ENCODE data around the gene GANC. TPM values are rescaled to one million over a fixed set of nuclear protein-coding genes. Genes with fewer than 3 reads are reported as not detected.

Gene GANC
- total RNA-seq, 1 experiment from 2014 or later = 15.8 TPM

GRCh38 chr15:42375252-42375651 is 102.3 kb downstream of the GANC start:
- no peak overlapping the region for H3K9ac ChIP-seq (ENCODE audit: extremely low read depth, insufficient read length, low read length)
- Mint-ChIP-seq H3K27me3 (ENCODE audit: low read depth) (peaks cover 25% of the 10 kb centered on the region), H3K36me3 (ENCODE audit: insufficient read depth in 1 of 3, low read depth in 3 of 3) (peaks cover 6 to 28% (median 16%) of the 10 kb centered on the region in 3 experiments; a peak in 6 of 7 replicates), H3K9me3 (peaks cover 33% of the 10 kb centered on the region in 2 experiments), H3K4me1 (no peaks in the 10 kb centered on the region), H3K27ac (no peak overlapping the region), H3K4me3 (no peak overlapping the region)
- no peak overlapping the region for H2BK5ac ChIP-seq (ENCODE audit: insufficient read length, low read length)
- H2BK12ac ChIP-seq (ENCODE audit: insufficient read length, low read depth, low read length) = no peak overlapping the region
- H3K9me3 ChIP-seq (ENCODE audit: control insufficient read depth, low read depth, low read length) = no peaks in the 10 kb centered on the region
- H3K56ac ChIP-seq (ENCODE audit: insufficient read length, low read depth, low read length) = no peak overlapping the region
- no peak overlapping the region for H2BK15ac ChIP-seq (ENCODE audit: low read depth, low read length)
- no peaks in the 10 kb centered on the region for H3K27me3 ChIP-seq (ENCODE audit: insufficient read depth, low read length)
- H4K5ac ChIP-seq (ENCODE audit: insufficient read length, low read depth, low read length) = no peak overlapping the region
- H4K91ac ChIP-seq (ENCODE audit: insufficient read length, low read depth, low read length) = no peak overlapping the region
- H3K4ac ChIP-seq (ENCODE audit: low read depth, low read length) = no peak overlapping the region
- no peak for DNase-seq
- no peak overlapping the region for H2BK20ac ChIP-seq (ENCODE audit: low read depth, low read length, poor library complexity, severe bottlenecking)
- H4K8ac ChIP-seq (replicated peaks; ENCODE audit: insufficient read length, low read depth, low read length) = no peak overlapping the region
- no peaks in the 10 kb centered on the region for H4K20me1 ChIP-seq (ENCODE audit: control insufficient read depth, insufficient read depth, insufficient read length)
- no peak overlapping the region for H3K27ac ChIP-seq (ENCODE audit: insufficient read length, low read depth, low read length)
- H3K4me1 ChIP-seq (ENCODE audit: insufficient read depth, low read length) = no peaks in the 10 kb centered on the region
- TF ChIP-seq CTCF (conservative IDR thresholded peaks at IDR 0.05) = no peak
- no peak overlapping the region for H3K4me2 ChIP-seq (ENCODE audit: insufficient read depth, insufficient read length, low read length)
- no CpG with 5 or more reads among the region's 5 CpGs for WGBS (ENCODE audit: extremely low coverage, insufficient read length, low lambda C conversion rate)
- H3K79me1 ChIP-seq (ENCODE audit: insufficient read depth, low read depth, low read length, poor library complexity, severe bottlenecking) = no peaks in the 10 kb centered on the region
- no peak overlapping the region for H2BK120ac ChIP-seq (ENCODE audit: low read depth, low read length, poor library complexity, severe bottlenecking)
- H3K23me2 ChIP-seq (ENCODE audit: insufficient read length, low read depth, low read length, poor library complexity, severe bottlenecking) = no peaks in the 10 kb centered on the region
- no peak overlapping the region for H2AK5ac ChIP-seq (ENCODE audit: insufficient read length, low read length)
- H3T11ph ChIP-seq (ENCODE audit: low read length) = no peak overlapping the region
- no peak overlapping the region for H3K23ac ChIP-seq (ENCODE audit: insufficient read length, low read depth, low read length)
- H3K18ac ChIP-seq (ENCODE audit: insufficient read length, low read depth, low read length) = no peak overlapping the region
- no peaks in the 10 kb centered on the region for H3K79me2 ChIP-seq (ENCODE audit: insufficient read depth, low read length)
- no peak overlapping the region; the same call in 1 of the 2 replicates for H3K14ac ChIP-seq (ENCODE audit: insufficient read depth, low read length)
- no peak overlapping the region for H2AFZ ChIP-seq (ENCODE audit: low read length)
